ENCODE data around the gene MACF1. TPM values are rescaled to one million over a fixed set of nuclear protein-coding genes. Genes with fewer than 3 reads are reported as not detected.
"Not testable (repeated sequence)": the region's sequence is repeated elsewhere in the genome, so short reads cannot be mapped to it uniquely, and the experiment has no call there.

Gene MACF1
- total RNA-seq, 4 donors from 2014 or later, result 187 to 436 (median 261) TPM

- Histone ChIP-seq H3K9me3 (no peaks in the 10 kb centered on the region), H3K27ac (peak overlapping the region in 1 of 4 donors; percentile 68), H3K27me3 (no peaks in the 10 kb centered on the region), H3K4me3 (no peak overlapping the region), H3K4me1 (peaks cover 0 to 10% (median 2%) of the 10 kb centered on the region in 4 donors), H3K36me3 (peaks cover 0 to 37% (median 0%) of the 10 kb centered on the region in 3 donors)
- TF ChIP-seq CTCF (IDR thresholded peaks at IDR 0.05) (no peak), POLR2A (IDR thresholded peaks at IDR 0.05) (no peak)
- no peak for DNase-seq
These were observed 322.1 kb downstream of the MACF1 start for GRCh38 chr1:39526466-39527189.

GRCh38 chr1:39527190-39527579 lies 322.7 kb downstream of the MACF1 start:
- peaks cover 0 to 39% (median 0%) of the 10 kb centered on the region in 3 donors for H3K36me3 ChIP-seq
- not testable (repeated sequence) for H3K27ac ChIP-seq, DNase-seq

DNA sequence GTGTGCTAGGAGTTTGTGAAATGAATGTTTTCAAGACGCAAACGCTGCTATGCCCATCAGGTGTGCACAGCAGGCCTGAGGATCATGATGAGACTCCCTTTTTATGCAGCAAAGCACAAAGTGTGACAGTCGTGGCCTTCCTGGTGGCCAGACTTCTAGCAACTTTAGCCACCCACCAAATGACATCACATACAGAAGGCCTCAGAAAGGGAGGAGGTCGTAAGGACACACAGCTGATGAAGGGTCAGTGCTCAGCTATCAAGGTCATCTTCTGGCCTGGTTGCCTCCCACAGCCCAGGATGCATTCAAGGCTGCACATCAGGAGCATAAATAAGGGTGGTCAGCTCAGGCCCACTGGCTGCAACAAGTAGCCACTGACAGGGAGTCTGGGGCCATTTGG lies 323.6 kb downstream of the MACF1 start:
- TF ChIP-seq CTCF (IDR thresholded peaks at IDR 0.05) (no peak), POLR2A (IDR thresholded peaks at IDR 0.05) (no peak)
- DNase-seq, result no peak
- no peak overlapping the region for H3K27ac ChIP-seq
- no peak overlapping the region for H3K4me3 ChIP-seq
- H3K9me3 ChIP-seq, result no peaks in the 10 kb centered on the region
- H3K36me3 ChIP-seq, result peaks cover 0 to 47% (median 0%) of the 10 kb centered on the region in 3 donors
- H3K4me1 ChIP-seq, result peaks cover 0 to 10% (median 2%) of the 10 kb centered on the region in 4 donors
- no peaks in the 10 kb centered on the region for H3K27me3 ChIP-seq

More at GRCh38 chr1:39527190-39527579, 322.7 kb downstream of the MACF1 start:
- H3K4me1 ChIP-seq, result peaks cover 0 to 10% (median 2%) of the 10 kb centered on the region in 4 donors
- not testable (repeated sequence) for H3K27me3 ChIP-seq, H3K9me3 ChIP-seq, H3K4me3 ChIP-seq

DNA sequence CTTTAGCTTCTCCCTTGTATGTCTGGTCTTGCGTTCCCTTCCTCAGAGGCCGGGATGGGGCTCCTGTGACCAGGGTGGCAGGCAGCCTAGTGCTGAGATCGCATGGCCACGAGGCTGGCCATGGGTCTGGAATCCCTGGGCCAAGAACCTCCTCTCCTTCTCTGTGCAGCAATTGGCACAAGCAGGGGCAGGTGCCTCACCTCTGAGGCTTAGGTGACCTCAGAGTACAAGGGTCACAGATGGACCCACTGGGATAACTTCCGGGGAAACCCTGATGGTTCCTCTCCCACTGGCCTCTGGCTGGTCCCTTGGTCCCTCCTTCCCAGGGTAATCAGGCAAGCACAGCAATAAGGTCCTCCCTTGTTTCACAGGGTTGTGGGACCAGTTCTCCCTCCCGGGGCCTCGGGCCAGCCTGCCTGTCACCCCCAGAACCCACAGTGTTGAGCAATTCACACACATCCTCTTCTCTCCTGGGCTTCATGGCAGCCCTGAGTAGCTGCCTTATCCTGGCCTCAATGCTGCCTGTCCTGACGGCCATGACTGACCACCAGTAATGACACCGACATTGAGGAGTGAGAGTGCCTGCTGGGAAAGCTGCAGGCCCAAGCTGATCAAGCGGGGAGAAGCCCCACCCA lies 325.5 kb downstream of the MACF1 start:
- peaks cover 0 to 10% (median 0%) of the 10 kb centered on the region in 4 donors for H3K4me1 ChIP-seq
- H3K36me3 ChIP-seq, result peaks cover 0 to 60% (median 0%) of the 10 kb centered on the region in 3 donors
- no peaks in the 10 kb centered on the region for H3K9me3 ChIP-seq
- TF ChIP-seq POLR2A (IDR thresholded peaks at IDR 0.05) (no peak), CTCF (IDR thresholded peaks at IDR 0.05) (no peak)
- H3K27me3 ChIP-seq, result no peaks in the 10 kb centered on the region
- H3K27ac ChIP-seq, result no peak overlapping the region
- H3K4me3 ChIP-seq, result no peak overlapping the region
- no peak for DNase-seq

- no peaks in the 10 kb centered on the region for H3K27me3 ChIP-seq
- H3K4me3 ChIP-seq, result no peak overlapping the region
- no peaks in the 10 kb centered on the region for H3K4me1 ChIP-seq
- DNase-seq, result no peak
- H3K9me3 ChIP-seq, result no peaks in the 10 kb centered on the region
- TF ChIP-seq POLR2A (IDR thresholded peaks at IDR 0.05), result no peak
- TF ChIP-seq CTCF (IDR thresholded peaks at IDR 0.05), result no peak
- H3K27ac ChIP-seq, result no peak overlapping the region
- H3K36me3 ChIP-seq, result peaks cover 0 to 62% (median 0%) of the 10 kb centered on the region in 3 donors
These were observed 327.0 kb downstream of the MACF1 start for GRCh38 chr1:39531526-39531925.

- H3K9me3 ChIP-seq, result no peaks in the 10 kb centered on the region
- H3K4me1 ChIP-seq, result no peaks in the 10 kb centered on the region
- DNase-seq, result no peak
- no peak overlapping the region for H3K4me3 ChIP-seq
- H3K36me3 ChIP-seq, result peaks cover 0 to 49% (median 0%) of the 10 kb centered on the region in 3 donors
- no peaks in the 10 kb centered on the region for H3K27me3 ChIP-seq
- no peak overlapping the region for H3K27ac ChIP-seq
- no peak for TF ChIP-seq POLR2A (IDR thresholded peaks at IDR 0.05)
- TF ChIP-seq CTCF (IDR thresholded peaks at IDR 0.05), result no peak
These were observed 328.9 kb downstream of the MACF1 start for GRCh38 chr1:39533442-39533841.
